Keratinocyte (primary cell): Measurements from ENCODE around the gene PTGDR. TPM values are rescaled to one million over a fixed set of nuclear protein-coding genes. Genes with fewer than 3 reads are reported as not detected.

Source experiments
- DNase-seq: peaks from one replicate; pipeline ENCODE4 v3.0.0-alpha.2; 2011; ENCODE audit warnings: low read depth, missing footprints, low spot score
- FAIRE-seq: peaks from 2 replicates; lab custom pipeline; 2011; peaks lifted over from hg19 to GRCh38; lab: Jason Lieb, UNC
- H2AFZ ChIP-seq: 2 replicates; pipeline ENCODE4 v1.6.0; 2012; ENCODE audit warnings: low read length, control low read depth, inconsistent platforms; ENCODE audit not compliant: control insufficient read depth
- H3K27ac ChIP-seq: 2 replicates; pipeline ENCODE4 v1.5.1; 2011; ENCODE audit warnings: low read length; ENCODE audit not compliant: control insufficient read depth, insufficient read depth
- H3K27me3 ChIP-seq: 3 replicates; pipeline ENCODE4 v1.6.0; 2011; ENCODE audit warnings: low read length; ENCODE audit not compliant: control insufficient read depth, insufficient read depth; ENCODE audit errors: extremely low read depth
- H3K36me3 ChIP-seq, 2 experiments: 2 replicates in 1 of 2; 3 replicates in 1 of 2; pipeline ENCODE4 v1.5.1; 2011; ENCODE audit warnings: low read length in 2 of 2, mild to moderate bottlenecking in 1 of 2; ENCODE audit not compliant: control insufficient read depth in 2 of 2, insufficient read depth in 2 of 2; ENCODE audit errors: extremely low read depth in 1 of 2
- H3K4me1 ChIP-seq: 3 replicates; pipeline ENCODE4 v1.5.1; 2011; ENCODE audit warnings: low read length; ENCODE audit not compliant: control insufficient read depth, insufficient read depth; ENCODE audit errors: extremely low read depth
- H3K4me2 ChIP-seq: 3 replicates; pipeline ENCODE4 v1.6.0; 2011; ENCODE audit warnings: low read depth, low read length; ENCODE audit not compliant: control insufficient read depth, insufficient read depth; ENCODE audit errors: extremely low read depth
- H3K4me3 ChIP-seq, 3 experiments: fragments of 200-600 bp in 1 of 3; sonication (generic) in 1 of 3; 2 replicates in 2 of 3; 3 replicates in 1 of 3; pipeline ENCODE4 v1.5.1; 2011 to 2016; ENCODE audit warnings: low read length in 3 of 3, mild to moderate bottlenecking in 3 of 3, control low read depth in 2 of 3, inconsistent platforms in 1 of 3, low read depth in 1 of 3, mixed read lengths in 1 of 3, mixed run types in 1 of 3, moderate library complexity in 1 of 3; ENCODE audit not compliant: control insufficient read depth in 2 of 3, insufficient read depth in 2 of 3; ENCODE audit errors: extremely low read depth in 1 of 3
- H3K79me2 ChIP-seq: 2 replicates; pipeline ENCODE4 v1.6.0; 2012; ENCODE audit warnings: low read length; ENCODE audit not compliant: control insufficient read depth, insufficient read depth
- H3K9ac ChIP-seq: 3 replicates; pipeline ENCODE4 v1.6.0; 2011; ENCODE audit warnings: low read length; ENCODE audit not compliant: control insufficient read depth, insufficient read depth; ENCODE audit errors: extremely low read depth
- H3K9me1 ChIP-seq: 3 replicates; pipeline ENCODE4 v1.6.0; 2011; ENCODE audit warnings: low read length; ENCODE audit not compliant: control insufficient read depth, insufficient read depth; ENCODE audit errors: extremely low read depth
- H3K9me3 ChIP-seq: 2 replicates; pipeline ENCODE4 v1.5.1; 2012; ENCODE audit warnings: low read depth, low read length; ENCODE audit not compliant: control insufficient read depth
- H4K20me1 ChIP-seq: 3 replicates; pipeline ENCODE4 v1.6.0; 2011; ENCODE audit warnings: low read length; ENCODE audit not compliant: control insufficient read depth, insufficient read depth; ENCODE audit errors: extremely low read depth
- CTCF ChIP-seq, 3 experiments: IDR thresholded peaks in 1 of 3; conservative IDR thresholded peaks in 1 of 3; optimal IDR thresholded peaks in 1 of 3; 2 replicates in 2 of 3; 3 replicates in 1 of 3; pipeline versions ENCODE3 to v1.5.1; 2011; ENCODE audit warnings: low read length in 3 of 3, mild to moderate bottlenecking in 3 of 3, moderate library complexity in 2 of 3, control low read depth in 1 of 3, inconsistent platforms in 1 of 3; ENCODE audit not compliant: insufficient read depth in 2 of 3; ENCODE audit errors: extremely low read depth in 1 of 3
- EZH2 ChIP-seq: IDR thresholded peaks from one replicate; pipeline ENCODE4 v1.6.1; 2012; ENCODE audit warnings: inconsistent platforms, mild to moderate bottlenecking, low read length, moderate library complexity
- dilution Hi-C: fragments of 300-500 bp; cut with MboI; formaldehyde crosslinking; loops from one replicate; pipeline ENCODE4 v1.7.0; 2020; ENCODE audit warnings: low sequenced_read_pairs; ENCODE audit not compliant: extremely low pct_ligation_motif_present
- polyA plus RNA-seq, 5 experiments: library from polyadenylated mRNA; depleted of rRNA in 3 of 5; stranded (reverse) in 3 of 5; stranded (forward) in 1 of 5; unstranded in 1 of 5; fragments of >200 nt; gene quantifications; 1 replicate in 1 of 5; 2 replicates in 3 of 5; 3 replicates in 1 of 5; pipeline versions ENCODE4 v1.2.1 to v1.2.3, GENCODE V29; 2011 to 2012; ENCODE audit warnings: missing spikeins in 2 of 5, low read depth in 1 of 5, low replicate concordance in 1 of 5

Gene PTGDR
- polyA plus RNA-seq, 1 donor (not counting 4 experiments of a cell fraction or from before 2014, with no cell fraction given): not detected

DNA sequence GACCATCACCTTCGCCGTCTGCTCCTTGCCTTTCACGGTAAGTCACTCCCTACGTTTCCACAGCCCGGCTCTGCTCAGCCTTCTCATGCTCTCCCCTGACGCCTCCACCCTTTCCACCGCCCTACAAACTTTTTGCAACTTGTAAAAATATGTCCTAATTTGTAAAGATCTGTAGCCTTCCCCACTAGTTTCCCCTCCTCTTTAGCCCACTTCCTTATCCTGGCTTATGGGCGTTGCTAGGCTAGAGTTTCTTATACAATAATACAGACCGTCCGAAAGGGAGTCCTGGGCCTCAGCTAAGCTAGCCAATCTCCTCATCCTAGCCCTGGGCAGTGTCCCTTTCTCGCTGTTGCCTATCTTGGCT, 47.8 kb downstream of the PTGDR start:
- Histone ChIP-seq H3K79me2 (no peaks in the 10 kb centered on the region), H3K9me1 (no peaks in the 10 kb centered on the region), H3K36me3 (no peaks in the 10 kb centered on the region), H3K27ac (no peak overlapping the region), H3K27me3 (peaks cover 28% of the 10 kb centered on the region), H3K4me3 (peak overlapping the region in 1 of 3 experiments; percentile 47), H2AFZ (peak overlapping the region; percentile 82), H3K9me3 (no peaks in the 10 kb centered on the region), H3K9ac (no peak overlapping the region), H4K20me1 (no peaks in the 10 kb centered on the region), H3K4me1 (peaks cover 14% of the 10 kb centered on the region), H3K4me2 (peak overlapping the region; percentile 94)
- dilution Hi-C loops: no loop called here
- FAIRE-seq (no peak), DNase-seq (no peak)
- peak; percentile 47 for TF ChIP-seq EZH2
- TF ChIP-seq CTCF (optimal IDR thresholded peaks at IDR 0.05 in 1 of 3, IDR thresholded peaks at IDR 0.05 in 1 of 3, conservative IDR thresholded peaks at IDR 0.05 in 1 of 3; ENCODE audit: extremely low read depth in 1 of 3, insufficient read depth in 2 of 3, low read length in 3 of 3): no peak

- Histone ChIP-seq H3K36me3 (no peaks in the 10 kb centered on the region), H3K4me2 (no peak overlapping the region), H2AFZ (no peak overlapping the region), H3K4me3 (no peak overlapping the region), H3K27me3 (peaks cover 28% of the 10 kb centered on the region), H3K79me2 (no peaks in the 10 kb centered on the region), H3K9me3 (no peaks in the 10 kb centered on the region), H3K9me1 (no peaks in the 10 kb centered on the region), H3K27ac (no peak overlapping the region), H3K9ac (no peak overlapping the region), H4K20me1 (no peaks in the 10 kb centered on the region), H3K4me1 (peaks cover 14% of the 10 kb centered on the region)
- dilution Hi-C loops: no loop called here
- FAIRE-seq (no peak), DNase-seq (no peak)
- TF ChIP-seq CTCF (optimal IDR thresholded peaks at IDR 0.05 in 1 of 3, IDR thresholded peaks at IDR 0.05 in 1 of 3, conservative IDR thresholded peaks at IDR 0.05 in 1 of 3; ENCODE audit: extremely low read depth in 1 of 3, insufficient read depth in 2 of 3, low read length in 3 of 3) (no peak), EZH2 (no peak)
Observed at GRCh38 chr14:52318062-52318461, 50.6 kb downstream of the PTGDR start.
